HCT116 (cell line): ENCODE results near the gene STARD8. TPM values are rescaled to one million over a fixed set of nuclear protein-coding genes. Genes with fewer than 3 reads are reported as not detected.
A peak's percentile ranks its signal among the peaks of the same experiment; 100 is the strongest.

ENCODE experiments used
- ATAC-seq: fragments of 200-7000 bp; cut with Tn5 transposase; 2 replicates; pipeline ENCODE4 v1.9.1; 2020; ENCODE audit warnings: mild to moderate bottlenecking, moderate library complexity
- BruUV-seq: library from RNA; stranded (reverse); fragments of 400-500 nt; replicated peaks from 2 replicates; lab custom pipeline; 2021; lab: Mats Ljungman, UMichigan
- CTCF ChIA-PET: fragments of 300-600 bp; sonication (Branson Sonifier 250); formaldehyde crosslinking; loops from one replicate; lab custom pipeline; 2021; ENCODE audit warnings: antibody characterized with exemption; lab: Charles Lee
- POLR2A ChIA-PET: fragments of 300-600, 350-600 bp; sonication (Branson Sonifier 250); formaldehyde crosslinking; loops from one replicate; lab custom pipeline; 2021; ENCODE audit warnings: antibody characterized with exemption; lab: Charles Lee
- RAD21 ChIA-PET, 2 experiments: fragments of 300-600 bp; sonication (Branson Sonifier 250); formaldehyde crosslinking; loops; one replicate each; lab custom pipeline; 2023; ENCODE audit warnings: low total read pairs in 2 of 2; ENCODE audit not compliant: uncharacterized antibody in 2 of 2, unreplicated experiment in 2 of 2, low non-redundant PET in 1 of 2; lab: Charles Lee
- DNase-seq: peaks from one replicate; pipeline ENCODE4 v3.0.0-alpha.2; 2010; ENCODE audit warnings: low read depth, low spot score
- H2AFZ ChIP-seq: fragments of 200-600 bp; shearing (Covaris generic), sonication (generic); 2 replicates; pipeline ENCODE4 v1.6.1; 2017; ENCODE audit warnings: low read depth, mixed run types, mixed read lengths, antibody characterized with exemption, low read length; ENCODE audit not compliant: poor library complexity, severe bottlenecking
- H3K27ac ChIP-seq: 2 replicates; pipeline ENCODE4 v1.5.1; 2012; ENCODE audit warnings: low read depth, low read length
- H3K27me3 ChIP-seq: fragments of 200-600 bp; sonication (generic); 2 replicates; pipeline ENCODE4 v1.6.1; 2016; ENCODE audit warnings: mixed run types, low read length, mixed read lengths; ENCODE audit not compliant: insufficient read depth
- H3K36me3 ChIP-seq, 2 experiments: fragments of 200-500 bp in 1 of 2; fragments of 200-600 bp in 1 of 2; sonication (Bioruptor generic) in 1 of 2; sonication (generic) in 1 of 2; 2 replicates each; pipeline versions ENCODE4 v1.5.1 to v1.6.1; 2014 to 2016; ENCODE audit warnings: low read length in 2 of 2, inconsistent platforms in 1 of 2, mixed read lengths in 1 of 2, mixed run types in 1 of 2; ENCODE audit not compliant: insufficient read depth in 2 of 2, control insufficient read depth in 1 of 2
- H3K4me1 ChIP-seq, 2 experiments: fragments of 200-600 bp in 1 of 2; sonication (generic) in 1 of 2; 2 replicates each; pipeline versions ENCODE4 v1.5.1 to v1.6.1; 2012 to 2017; ENCODE audit warnings: low read length in 2 of 2, inconsistent platforms in 1 of 2, mild to moderate bottlenecking in 1 of 2, mixed read lengths in 1 of 2, mixed run types in 1 of 2, moderate library complexity in 1 of 2; ENCODE audit not compliant: insufficient read depth in 2 of 2, control insufficient read depth in 1 of 2
- H3K4me2 ChIP-seq: fragments of 200-600 bp; sonication (generic); 2 replicates; pipeline ENCODE4 v1.6.1; 2017; ENCODE audit warnings: mixed run types, low read length, mixed read lengths
- H3K4me3 ChIP-seq, 2 experiments: fragments of 200-600 bp in 1 of 2; sonication (generic) in 1 of 2; replicated peaks in 1 of 2; 2 replicates each; pipeline ENCODE4 v1.5.1; 2011 to 2016; ENCODE audit warnings: low read length in 2 of 2, control low read depth in 1 of 2, low read depth in 1 of 2, mild to moderate bottlenecking in 1 of 2, mixed read lengths in 1 of 2, mixed run types in 1 of 2
- H3K79me2 ChIP-seq: fragments of 200-600 bp; sonication (generic); 2 replicates; pipeline ENCODE4 v1.6.1; 2017; ENCODE audit warnings: mild to moderate bottlenecking, mixed run types, low read length, moderate library complexity, mixed read lengths; ENCODE audit not compliant: insufficient read depth
- H3K9ac ChIP-seq: fragments of 200-600 bp; sonication (generic); 2 replicates; pipeline ENCODE4 v1.6.1; 2016; ENCODE audit warnings: low read length, mixed read lengths
- H3K9me2 ChIP-seq: fragments of 200-600 bp; sonication (generic), shearing (Covaris generic); 2 replicates; pipeline ENCODE4 v1.6.1; 2017; ENCODE audit warnings: mixed run types, mild to moderate bottlenecking, moderate library complexity; ENCODE audit not compliant: insufficient read depth
- H3K9me3 ChIP-seq, 2 experiments: fragments of 200-500 bp in 1 of 2; fragments of 200-600 bp in 1 of 2; sonication (Bioruptor generic) in 1 of 2; sonication (generic) in 1 of 2; 2 replicates each; pipeline ENCODE4 v1.6.1; 2014 to 2017; ENCODE audit warnings: low read length in 2 of 2, mixed read lengths in 2 of 2, inconsistent platforms in 1 of 2, low read depth in 1 of 2, mild to moderate bottlenecking in 1 of 2, mixed run types in 1 of 2, moderate library complexity in 1 of 2; ENCODE audit not compliant: control insufficient read depth in 1 of 2, insufficient read depth in 1 of 2
- H4K20me1 ChIP-seq: fragments of 200-600 bp; sonication (generic), shearing (Covaris generic); 2 replicates; pipeline ENCODE4 v1.6.1; 2017; ENCODE audit warnings: mixed run types, mild to moderate bottlenecking, moderate library complexity; ENCODE audit not compliant: insufficient read depth
- CEBPB ChIP-seq: IDR thresholded peaks from 2 replicates; pipeline ENCODE4 v1.6.1; 2012; ENCODE audit warnings: low read depth
- CTCF ChIP-seq, 3 experiments: fragments of 200-600 bp in 1 of 3; sonication (generic) in 1 of 3; IDR thresholded peaks in 2 of 3; conservative IDR thresholded peaks in 1 of 3; 2 replicates each; pipeline ENCODE4 v1.5.1; 2012 to 2017; ENCODE audit warnings: low read depth in 2 of 3, low read length in 2 of 3, antibody characterized with exemption in 1 of 3, borderline replicate concordance in 1 of 3, control low read depth in 1 of 3, mild to moderate bottlenecking in 1 of 3, mixed read lengths in 1 of 3, mixed run types in 1 of 3, moderate library complexity in 1 of 3; ENCODE audit not compliant: insufficient read depth in 1 of 3
- EZH2phosphoT487 ChIP-seq: fragments of 200-600 bp; IDR thresholded peaks from 2 replicates; pipeline ENCODE4 v1.6.1; 2018; ENCODE audit warnings: antibody characterized with exemption, borderline replicate concordance
- POLR2AphosphoS5 ChIP-seq: IDR thresholded peaks from 2 replicates; pipeline ENCODE4 v1.6.1; 2011; ENCODE audit warnings: mild to moderate bottlenecking, low read depth, low read length, moderate library complexity
- SIN3A ChIP-seq: IDR thresholded peaks from 2 replicates; pipeline ENCODE4 v1.6.1; 2012; ENCODE audit warnings: low read depth
- TCF7L2 ChIP-seq: IDR thresholded peaks from 2 replicates; pipeline ENCODE4 v1.7.0; 2011; ENCODE audit warnings: borderline replicate concordance, inconsistent platforms; ENCODE audit not compliant: insufficient read depth, insufficient read length; ENCODE audit errors: extremely low read depth
- YY1 ChIP-seq: IDR thresholded peaks from 2 replicates; pipeline ENCODE4 v1.6.1; 2011; ENCODE audit warnings: low read length, low read depth, moderate library complexity, mild to moderate bottlenecking; ENCODE audit not compliant: insufficient replicate concordance; ENCODE audit errors: extremely low read depth
- intact Hi-C: fragments of 100-400 bp; cut with micrococcal nuclease; formaldehyde crosslinking; loops from 2 replicates; pipeline ENCODE4 v1.10.0; 2022
- total RNA-seq: library from RNA; stranded (reverse); gene quantifications from one replicate; pipeline ENCODE4 v1.2.1, GENCODE V29; 2021; ENCODE audit not compliant: unreplicated experiment

The STARD8 gene
- total RNA-seq, 1 experiment from 2014 or later, result 5.4 TPM

- Histone ChIP-seq H3K4me2 (no peak overlapping the region), H3K4me1 (no peaks in the 10 kb centered on the region), H3K79me2 (no peaks in the 10 kb centered on the region)
- no peak for TF ChIP-seq TCF7L2
- TF ChIP-seq CEBPB, result no peak
- no peak for TF ChIP-seq SIN3A
- no peak for TF ChIP-seq EZH2phosphoT487
- TF ChIP-seq YY1, result no peak
- no peak for TF ChIP-seq POLR2AphosphoS5
- TF ChIP-seq, all 23 proteins: peak for 0
- H2AFZ ChIP-seq, result no peak overlapping the region
- no peaks in the 10 kb centered on the region for H3K9me3 ChIP-seq
- ChIA-PET POLR2A (no interaction called here), RAD21 (no interaction called here), CTCF (no interaction called here)
- no peak overlapping the region for H3K27ac ChIP-seq
- no peak overlapping the region for H3K4me3 ChIP-seq
- intact Hi-C loops, result no loop called here
- H3K9me2 ChIP-seq, result no peaks in the 10 kb centered on the region
- DNase-seq (no peak), ATAC-seq (no peak)
- H3K9ac ChIP-seq, result no peak overlapping the region
- no peaks in the 10 kb centered on the region for H3K36me3 ChIP-seq
- no peaks in the 10 kb centered on the region for H4K20me1 ChIP-seq
- H3K27me3 ChIP-seq, result no peaks in the 10 kb centered on the region
- no TSS peak for BruUV-seq
Observed at GRCh38 chrX:68697465-68698125, 50.1 kb downstream of the STARD8 start.

- no peak overlapping the region for H3K4me2 ChIP-seq
- no peaks in the 10 kb centered on the region for H3K79me2 ChIP-seq
- CTCF ChIA-PET, result no interaction called here
- BruUV-seq, result no TSS peak
- intact Hi-C loops, result no loop called here
- no peaks in the 10 kb centered on the region for H3K9me2 ChIP-seq
- no peaks in the 10 kb centered on the region for H3K36me3 ChIP-seq
- no peak for ATAC-seq
- POLR2A ChIA-PET, result no interaction called here
- no peak overlapping the region for H2AFZ ChIP-seq
- DNase-seq, result no peak
- no peaks in the 10 kb centered on the region for H3K27me3 ChIP-seq
- H3K4me1 ChIP-seq, result no peaks in the 10 kb centered on the region
- no peak overlapping the region for H3K27ac ChIP-seq
- H3K9ac ChIP-seq, result no peak overlapping the region
- H3K9me3 ChIP-seq, result no peaks in the 10 kb centered on the region
- RAD21 ChIA-PET, result no interaction called here
- TF ChIP-seq YY1 (no peak), CTCF (IDR thresholded peaks at IDR 0.05 in 2 of 3, conservative IDR thresholded peaks at IDR 0.05 in 1 of 3; ENCODE audit: borderline replicate concordance in 1 of 3, insufficient read depth in 1 of 3, low read depth in 2 of 3, low read length in 2 of 3) (0 out of 6 replicates have a peak, but pooled peaks of 1 of the 3 experiments have one; percentile 2)
- no peaks in the 10 kb centered on the region for H4K20me1 ChIP-seq
- no peak overlapping the region for H3K4me3 ChIP-seq
Observed at GRCh38 chrX:68698942-68699341, 51.5 kb downstream of the STARD8 start.
